IMR-90 (cell line): ENCODE results near the gene CEP97. TPM values are rescaled to one million over a fixed set of nuclear protein-coding genes. Genes with fewer than 3 reads are reported as not detected.

Experiments
- ATAC-seq: fragments of 200-7000 bp; cut with Tn5 transposase; 2 replicates; pipeline ENCODE4 v1.9.1; 2020; ENCODE audit warnings: low read depth, mild to moderate bottlenecking, moderate library complexity
- BruUV-seq: library from RNA; stranded (reverse); fragments of 400-500 nt; replicated peaks from 2 replicates; lab custom pipeline; 2021; lab: Mats Ljungman, UMichigan
- CTCF ChIA-PET: fragments of 300-600 bp; formaldehyde crosslinking; extraction: SDS; loops from one replicate; lab custom pipeline; 2021; ENCODE audit warnings: antibody characterized with exemption; lab: Yijun Ruan, JAX
- POLR2A ChIA-PET: fragments of 300-600 bp; sonication (Branson Sonifier 250); formaldehyde crosslinking; loops from one replicate; lab custom pipeline; 2022; ENCODE audit warnings: antibody characterized with exemption; ENCODE audit not compliant: unreplicated experiment; lab: Charles Lee
- DNase-seq: peaks from one replicate; pipeline ENCODE4 v3.0.0; 2013
- H2AFZ ChIP-seq: replicated peaks from 2 replicates; pipeline ENCODE3; 2013; ENCODE audit warnings: low read length, mild to moderate bottlenecking; ENCODE audit not compliant: poor library complexity
- H2AK5ac ChIP-seq: 2 replicates; pipeline ENCODE4 v1.6.1; 2013; ENCODE audit warnings: low read depth, low read length, inconsistent platforms
- H2AK9ac ChIP-seq: replicated peaks from 2 replicates; pipeline ENCODE3; 2013; ENCODE audit warnings: mild to moderate bottlenecking, low read depth, low read length, moderate library complexity; ENCODE audit not compliant: poor library complexity
- H2BK120ac ChIP-seq: 2 replicates; pipeline ENCODE4 v1.6.1; 2013; ENCODE audit warnings: low read depth, low read length, inconsistent platforms
- H2BK15ac ChIP-seq: 3 replicates; pipeline ENCODE4 v1.6.1; 2013; ENCODE audit warnings: low read depth, low read length, inconsistent platforms
- H2BK20ac ChIP-seq: 2 replicates; pipeline ENCODE4 v1.6.1; 2013; ENCODE audit warnings: low read depth, mild to moderate bottlenecking, inconsistent platforms, low read length, moderate library complexity
- H2BK5ac ChIP-seq: 2 replicates; pipeline ENCODE4 v1.6.1; 2013; ENCODE audit warnings: mild to moderate bottlenecking, low read depth, low read length, inconsistent platforms; ENCODE audit not compliant: poor library complexity, severe bottlenecking
- H3K14ac ChIP-seq: replicated peaks from 2 replicates; pipeline ENCODE4 v1.6.1; 2013; ENCODE audit warnings: low read depth, low read length, inconsistent platforms
- H3K18ac ChIP-seq: 2 replicates; pipeline ENCODE4 v1.6.1; 2013; ENCODE audit warnings: low read depth, low read length, control low read depth
- H3K23ac ChIP-seq: 2 replicates; pipeline ENCODE4 v1.6.1; 2013; ENCODE audit warnings: low read depth, low read length, inconsistent platforms
- H3K27ac ChIP-seq: 2 replicates; pipeline ENCODE4 v1.5.1; 2013; ENCODE audit warnings: mild to moderate bottlenecking, control low read depth, low read length; ENCODE audit not compliant: insufficient read depth
- H3K27me3 ChIP-seq: 2 replicates; pipeline ENCODE4 v1.6.1; 2013; ENCODE audit warnings: low read length; ENCODE audit not compliant: control insufficient read depth, insufficient read depth
- H3K36me3 ChIP-seq: 2 replicates; pipeline ENCODE4 v1.6.1; 2013; ENCODE audit warnings: low read length, mixed read lengths; ENCODE audit not compliant: control insufficient read depth, insufficient read depth
- H3K4ac ChIP-seq: 2 replicates; pipeline ENCODE4 v1.6.1; 2013; ENCODE audit warnings: low read depth, low read length, inconsistent platforms
- H3K4me1 ChIP-seq: 2 replicates; pipeline ENCODE4 v1.6.1; 2013; ENCODE audit warnings: low read length, mixed read lengths; ENCODE audit not compliant: control insufficient read depth, insufficient read depth
- H3K4me2 ChIP-seq: 2 replicates; pipeline ENCODE4 v1.6.1; 2013; ENCODE audit warnings: low read depth, mild to moderate bottlenecking, control low read depth, low read length, moderate library complexity
- H3K4me3 ChIP-seq: 2 replicates; pipeline ENCODE4 v1.5.1; 2013; ENCODE audit warnings: low read depth, mild to moderate bottlenecking, control low read depth, low read length, moderate library complexity; ENCODE audit not compliant: insufficient read depth
- H3K56ac ChIP-seq: 2 replicates; pipeline ENCODE4 v1.6.1; 2013; ENCODE audit warnings: low read length, inconsistent platforms; ENCODE audit not compliant: insufficient read depth; ENCODE audit errors: extremely low read depth
- H3K79me1 ChIP-seq, 2 experiments: 2 replicates each; pipeline ENCODE4 v1.6.1; 2013; ENCODE audit warnings: low read length in 2 of 2, inconsistent platforms in 1 of 2, low read depth in 1 of 2
- H3K9ac ChIP-seq: 2 replicates; pipeline ENCODE4 v1.6.1; 2013; ENCODE audit warnings: low read depth, low read length, control low read depth
- H3K9me1 ChIP-seq: 2 replicates; pipeline ENCODE4 v1.6.1; 2013; ENCODE audit warnings: low read length, inconsistent platforms; ENCODE audit not compliant: insufficient read depth
- H3K9me3 ChIP-seq: 2 replicates; pipeline ENCODE4 v1.6.1; 2013; ENCODE audit warnings: low read length; ENCODE audit not compliant: control insufficient read depth, insufficient read depth
- H4K20me1 ChIP-seq: 2 replicates; pipeline ENCODE4 v1.6.1; 2013; ENCODE audit warnings: low read length, inconsistent platforms; ENCODE audit not compliant: insufficient read depth
- H4K5ac ChIP-seq: 2 replicates; pipeline ENCODE4 v1.6.1; 2013; ENCODE audit warnings: mild to moderate bottlenecking, low read depth, low read length, control low read depth
- H4K8ac ChIP-seq, 2 experiments: 2 replicates each; pipeline ENCODE4 v1.6.1; 2013; ENCODE audit warnings: low read depth in 2 of 2, low read length in 2 of 2, control low read depth in 1 of 2, inconsistent platforms in 1 of 2
- H4K91ac ChIP-seq: 2 replicates; pipeline ENCODE4 v1.6.1; 2013; ENCODE audit warnings: low read depth, low read length, inconsistent platforms; ENCODE audit not compliant: insufficient read depth
- BHLHE40 ChIP-seq: fragments of 150-350 bp; IDR thresholded peaks from 2 replicates; pipeline ENCODE4 v1.6.1; 2016; ENCODE audit warnings: mild to moderate bottlenecking, low read depth, low read length
- CEBPB ChIP-seq: IDR thresholded peaks from 2 replicates; pipeline ENCODE4 v1.6.1; 2012; ENCODE audit warnings: low read depth, low read length, improper control_type of control experiment
- RFX5 ChIP-seq: IDR thresholded peaks from 2 replicates; pipeline ENCODE4 v1.8.0; 2012; ENCODE audit warnings: low read depth, mild to moderate bottlenecking, low read length, moderate library complexity
- dilution Hi-C: fragments of 300-500 bp; cut with HindIII; formaldehyde crosslinking; loops from one replicate; pipeline ENCODE4 v1.14.3; 2018; ENCODE audit warnings: low sequenced_read_pairs; ENCODE audit not compliant: unreplicated experiment
- in situ Hi-C: fragments of 300-500 bp; cut with MboI; formaldehyde crosslinking; loops from 3 replicates; pipeline ENCODE4 v1.14.3; 2019; ENCODE audit warnings: low sequenced_read_pairs, inconsistent platforms, mixed read lengths
- intact Hi-C: fragments of 100-400 bp; cut with micrococcal nuclease; formaldehyde crosslinking; loops from 2 replicates; pipeline ENCODE4 v1.10.0; 2022
- polyA plus RNA-seq, 3 experiments: library from polyadenylated mRNA; depleted of rRNA; stranded (reverse); fragments of >200 nt; gene quantifications; 2 replicates each; pipeline ENCODE4 v1.2.3, GENCODE V29; 2012; ENCODE audit warnings: low replicate concordance in 1 of 3
- total RNA-seq: library from RNA; depleted of rRNA; stranded (reverse); fragments of >200 nt; gene quantifications from 2 replicates; pipeline ENCODE4 v1.2.3, GENCODE V29; 2012
- TF ChIP-seq, protein P1 (sequence below): fragments of 150-350 bp; IDR thresholded peaks from 2 replicates; pipeline ENCODE4 v1.6.1; 2016; ENCODE audit warnings: low read depth, mild to moderate bottlenecking, low read length, moderate library complexity, borderline replicate concordance

Gene CEP97
- total and polyA plus RNA-seq, 2 of the 4 experiments (the other 2 are of a cell fraction) = 2.0 to 21.9 TPM

DNA sequence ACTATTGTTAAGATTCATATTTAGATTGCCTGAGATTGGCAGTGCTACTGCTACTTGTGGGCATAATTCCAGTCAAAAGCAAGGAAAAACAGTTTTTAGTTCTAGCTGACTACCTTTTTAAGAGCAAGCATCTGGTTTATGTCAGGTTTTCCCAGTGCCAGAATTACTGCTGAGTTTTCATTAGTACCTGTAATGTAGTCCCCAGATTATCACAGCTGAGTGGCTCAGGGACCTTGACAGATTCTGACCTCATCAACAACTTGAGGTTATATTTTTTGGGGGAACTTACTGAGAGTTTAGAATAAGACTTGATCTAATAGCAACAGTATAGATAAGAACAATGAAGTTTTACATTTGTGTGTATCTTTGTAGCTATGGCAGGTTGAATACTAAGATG, 85.6 kb downstream of the CEP97 start:
- dilution Hi-C loops = no loop called here
- H3K27ac ChIP-seq = no peak overlapping the region
- peaks cover 5% of the 10 kb centered on the region; the same call in 1 of the 2 replicates for H3K36me3 ChIP-seq
- H3K27me3 ChIP-seq = no peaks in the 10 kb centered on the region
- no peak overlapping the region for H4K5ac ChIP-seq
- BruUV-seq = no TSS peak
- TF ChIP-seq BHLHE40 (no peak), RFX5 (no peak), CEBPB (no peak)
- TF ChIP-seq, protein P1, sequence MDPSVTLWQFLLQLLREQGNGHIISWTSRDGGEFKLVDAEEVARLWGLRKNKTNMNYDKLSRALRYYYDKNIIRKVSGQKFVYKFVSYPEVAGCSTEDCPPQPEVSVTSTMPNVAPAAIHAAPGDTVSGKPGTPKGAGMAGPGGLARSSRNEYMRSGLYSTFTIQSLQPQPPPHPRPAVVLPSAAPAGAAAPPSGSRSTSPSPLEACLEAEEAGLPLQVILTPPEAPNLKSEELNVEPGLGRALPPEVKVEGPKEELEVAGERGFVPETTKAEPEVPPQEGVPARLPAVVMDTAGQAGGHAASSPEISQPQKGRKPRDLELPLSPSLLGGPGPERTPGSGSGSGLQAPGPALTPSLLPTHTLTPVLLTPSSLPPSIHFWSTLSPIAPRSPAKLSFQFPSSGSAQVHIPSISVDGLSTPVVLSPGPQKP = no peak
- H3K23ac ChIP-seq = no peak overlapping the region
- no peak overlapping the region for H3K9ac ChIP-seq
- no peak overlapping the region for H3K56ac ChIP-seq
- no peak overlapping the region for H3K14ac ChIP-seq
- intact Hi-C loops = loop anchor here (5.0 kb wide), 1 partner anchor 42 kb away; no protein-coding TSS in a partner anchor
- ChIA-PET CTCF (interaction anchor here (8.5 kb wide), 1 partner anchor 416 kb away, joined by 81 read pairs; no protein-coding TSS in a partner anchor), POLR2A (no interaction called here)
- no peak overlapping the region for H2BK20ac ChIP-seq
- H3K9me3 ChIP-seq = no peaks in the 10 kb centered on the region
- in situ Hi-C loops = loop anchor here (5.0 kb wide), 1 partner anchor 417 kb away; no protein-coding TSS in a partner anchor
- no peak overlapping the region for H3K4ac ChIP-seq
- H2BK5ac ChIP-seq = no peak overlapping the region
- no peak overlapping the region for H3K4me3 ChIP-seq
- DNase-seq (no peak), ATAC-seq (no peak)
- H4K20me1 ChIP-seq = no peaks in the 10 kb centered on the region
- no peaks in the 10 kb centered on the region for H3K9me1 ChIP-seq
- peaks cover 2% of the 10 kb centered on the region; the same call in 1 of the 2 replicates for H3K4me1 ChIP-seq
- no peak overlapping the region for H2AK9ac ChIP-seq
- H3K79me1 ChIP-seq = peaks cover 5 to 6% of the 10 kb centered on the region in 2 experiments; a peak in 2 of 4 replicates
- no peak overlapping the region for H2BK15ac ChIP-seq
- H2AFZ ChIP-seq = no peak overlapping the region
- no peak overlapping the region for H2AK5ac ChIP-seq
- no peak overlapping the region for H4K91ac ChIP-seq
- no peak overlapping the region for H3K18ac ChIP-seq
- H2BK120ac ChIP-seq = no peak overlapping the region
- no peak overlapping the region for H3K4me2 ChIP-seq
- no peak overlapping the region for H4K8ac ChIP-seq
